IMR-90 (cell line): ENCODE data around the gene ZG16B.

Source experiments
- BHLHE40 ChIP-seq: fragments of 150-350 bp; IDR thresholded peaks from 2 replicates; pipeline ENCODE4 v1.6.1; 2016; ENCODE audit warnings: mild to moderate bottlenecking, low read depth, low read length
- MAFK ChIP-seq: IDR thresholded peaks from 2 replicates; pipeline ENCODE4 v1.6.1; 2012; ENCODE audit warnings: low read depth, low read length, improper control_type of control experiment
- POLR2A ChIP-seq: IDR thresholded peaks from 2 replicates; pipeline ENCODE4 v1.6.1; 2012; ENCODE audit warnings: mild to moderate bottlenecking, low read depth, low read length
- RAD21 ChIP-seq: IDR thresholded peaks from 2 replicates; pipeline ENCODE4 v1.6.1; 2012; ENCODE audit warnings: low read length, improper control_type of control experiment
- SMC3 ChIP-seq: fragments of 150-350 bp; IDR thresholded peaks from 2 replicates; pipeline ENCODE4 v1.6.1; 2016; ENCODE audit warnings: low read depth, mild to moderate bottlenecking, antibody characterized with exemption, low read length, moderate library complexity
- TF ChIP-seq, protein P1 (sequence below): conservative IDR thresholded peaks from 2 replicates; pipeline ENCODE4 v1.5.1; 2012; ENCODE audit warnings: mild to moderate bottlenecking, low read depth, low read length, improper control_type of control experiment
- TF ChIP-seq, protein P2 (sequence below): fragments of 150-350 bp; IDR thresholded peaks from 2 replicates; pipeline ENCODE4 v1.6.1; 2016; ENCODE audit warnings: low read depth, mild to moderate bottlenecking, low read length, moderate library complexity, borderline replicate concordance

DNA sequence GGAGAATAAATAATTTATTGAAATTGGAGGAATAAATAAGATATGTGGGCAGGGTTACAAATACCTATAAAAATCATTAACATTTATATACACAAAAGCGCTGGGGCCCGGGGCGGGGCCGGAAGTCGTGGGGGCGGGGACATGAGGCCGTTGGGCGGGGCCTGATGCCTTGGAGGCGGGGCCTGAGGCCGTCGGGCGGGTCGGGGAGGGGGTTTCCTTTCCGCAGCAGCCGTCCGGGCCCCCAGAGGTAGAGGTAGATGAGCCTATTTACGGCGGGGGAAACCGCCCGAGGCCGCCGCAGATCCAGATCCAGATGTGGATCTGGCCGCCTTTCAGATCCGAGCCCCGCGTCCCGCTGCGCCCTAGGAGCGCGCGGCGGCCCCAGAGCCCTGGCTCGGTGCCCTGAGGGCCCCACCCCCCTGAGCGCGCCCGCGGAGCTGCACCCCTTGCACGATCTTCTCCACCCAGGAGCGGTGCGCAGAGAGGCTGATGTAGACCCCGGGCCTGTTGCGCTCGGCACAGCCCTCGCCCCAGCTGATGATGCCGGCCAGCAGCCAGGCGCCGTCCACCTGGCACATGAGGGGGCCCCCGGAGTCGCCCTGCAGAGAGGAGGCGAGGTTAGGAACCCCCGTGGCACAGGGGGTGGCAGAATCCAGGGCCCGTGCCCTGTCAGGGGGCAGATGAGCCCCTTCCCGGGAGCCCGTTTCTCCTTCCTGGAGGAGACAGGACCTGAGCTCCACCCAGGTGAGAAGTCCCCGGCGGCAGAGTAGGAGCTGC is 22.8 kb downstream of the ZG16B start:
- TF ChIP-seq, protein P1, sequence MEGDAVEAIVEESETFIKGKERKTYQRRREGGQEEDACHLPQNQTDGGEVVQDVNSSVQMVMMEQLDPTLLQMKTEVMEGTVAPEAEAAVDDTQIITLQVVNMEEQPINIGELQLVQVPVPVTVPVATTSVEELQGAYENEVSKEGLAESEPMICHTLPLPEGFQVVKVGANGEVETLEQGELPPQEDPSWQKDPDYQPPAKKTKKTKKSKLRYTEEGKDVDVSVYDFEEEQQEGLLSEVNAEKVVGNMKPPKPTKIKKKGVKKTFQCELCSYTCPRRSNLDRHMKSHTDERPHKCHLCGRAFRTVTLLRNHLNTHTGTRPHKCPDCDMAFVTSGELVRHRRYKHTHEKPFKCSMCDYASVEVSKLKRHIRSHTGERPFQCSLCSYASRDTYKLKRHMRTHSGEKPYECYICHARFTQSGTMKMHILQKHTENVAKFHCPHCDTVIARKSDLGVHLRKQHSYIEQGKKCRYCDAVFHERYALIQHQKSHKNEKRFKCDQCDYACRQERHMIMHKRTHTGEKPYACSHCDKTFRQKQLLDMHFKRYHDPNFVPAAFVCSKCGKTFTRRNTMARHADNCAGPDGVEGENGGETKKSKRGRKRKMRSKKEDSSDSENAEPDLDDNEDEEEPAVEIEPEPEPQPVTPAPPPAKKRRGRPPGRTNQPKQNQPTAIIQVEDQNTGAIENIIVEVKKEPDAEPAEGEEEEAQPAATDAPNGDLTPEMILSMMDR, result no peak
- TF ChIP-seq POLR2A (no peak), BHLHE40 (no peak), MAFK (no peak), SMC3 (no peak), RAD21 (no peak)
- TF ChIP-seq, protein P2, sequence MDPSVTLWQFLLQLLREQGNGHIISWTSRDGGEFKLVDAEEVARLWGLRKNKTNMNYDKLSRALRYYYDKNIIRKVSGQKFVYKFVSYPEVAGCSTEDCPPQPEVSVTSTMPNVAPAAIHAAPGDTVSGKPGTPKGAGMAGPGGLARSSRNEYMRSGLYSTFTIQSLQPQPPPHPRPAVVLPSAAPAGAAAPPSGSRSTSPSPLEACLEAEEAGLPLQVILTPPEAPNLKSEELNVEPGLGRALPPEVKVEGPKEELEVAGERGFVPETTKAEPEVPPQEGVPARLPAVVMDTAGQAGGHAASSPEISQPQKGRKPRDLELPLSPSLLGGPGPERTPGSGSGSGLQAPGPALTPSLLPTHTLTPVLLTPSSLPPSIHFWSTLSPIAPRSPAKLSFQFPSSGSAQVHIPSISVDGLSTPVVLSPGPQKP, result no peak
